GM18861 (cell line): ENCODE results near the gene TIAL1.
"Not testable (repeated sequence)": the region's sequence is repeated elsewhere in the genome, so short reads cannot be mapped to it uniquely, and the experiment has no call there.

Source experiments
- ATAC-seq: cut with Tn5 transposase; IDR thresholded peaks from one replicate; pipeline ENCODE4 v1.9.1; 2021; ENCODE audit not compliant: unreplicated experiment

The TIAL1 gene, protein sequence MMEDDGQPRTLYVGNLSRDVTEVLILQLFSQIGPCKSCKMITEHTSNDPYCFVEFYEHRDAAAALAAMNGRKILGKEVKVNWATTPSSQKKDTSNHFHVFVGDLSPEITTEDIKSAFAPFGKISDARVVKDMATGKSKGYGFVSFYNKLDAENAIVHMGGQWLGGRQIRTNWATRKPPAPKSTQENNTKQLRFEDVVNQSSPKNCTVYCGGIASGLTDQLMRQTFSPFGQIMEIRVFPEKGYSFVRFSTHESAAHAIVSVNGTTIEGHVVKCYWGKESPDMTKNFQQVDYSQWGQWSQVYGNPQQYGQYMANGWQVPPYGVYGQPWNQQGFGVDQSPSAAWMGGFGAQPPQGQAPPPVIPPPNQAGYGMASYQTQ

GRCh38 chr10:119596537-119597404 lies at the start of gene TIAL1:
Gene TIAL1, minus strand, starts transcription at chr10:119596964. Its CDS starts 499 bp downstream, at chr10:119596465.
- ATAC-seq = peak; percentile 86

- ATAC-seq = no peak
These were observed 48.2 kb upstream of the TIAL1 start for GRCh38 chr10:119644994-119645393.

- ATAC-seq = no peak
These were observed 47.5 kb upstream of the TIAL1 start for GRCh38 chr10:119644205-119644814.

GRCh38 chr10:119643306-119644204 lies 46.8 kb upstream of the TIAL1 start:
- ATAC-seq = no peak

- ATAC-seq = no peak
These were observed 45.9 kb upstream of the TIAL1 start for GRCh38 chr10:119642556-119643111.

GRCh38 chr10:119640875-119641526 lies 44.2 kb upstream of the TIAL1 start:
- ATAC-seq = no peak

- no peak for ATAC-seq
These were observed 43.6 kb upstream of the TIAL1 start for GRCh38 chr10:119640384-119640783.

DNA sequence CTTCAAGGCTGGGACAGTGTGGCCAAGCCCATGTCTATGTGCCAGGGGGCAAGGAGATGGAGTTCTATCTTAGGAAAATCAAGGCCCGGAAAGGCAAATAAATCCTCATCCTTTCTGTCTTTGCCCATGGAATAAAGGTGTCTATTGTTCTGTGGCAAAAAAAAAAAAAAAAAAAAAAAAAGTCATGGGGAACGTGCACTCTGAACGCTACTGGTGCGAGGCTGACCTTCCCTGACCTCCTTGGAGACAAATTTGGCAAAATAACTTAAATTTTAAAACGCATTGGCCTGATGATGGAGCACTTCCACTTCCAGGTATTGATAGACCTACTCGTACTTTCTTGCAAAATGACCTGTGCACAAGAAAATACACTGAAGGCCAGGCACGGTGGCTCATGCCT lies 42.2 kb upstream of the TIAL1 start:
- ATAC-seq = no peak

- no peak for ATAC-seq
These were observed 40.9 kb upstream of the TIAL1 start for GRCh38 chr10:119637631-119638030.

- no peak for ATAC-seq
These were observed 37.4 kb upstream of the TIAL1 start for GRCh38 chr10:119634219-119634544.

DNA sequence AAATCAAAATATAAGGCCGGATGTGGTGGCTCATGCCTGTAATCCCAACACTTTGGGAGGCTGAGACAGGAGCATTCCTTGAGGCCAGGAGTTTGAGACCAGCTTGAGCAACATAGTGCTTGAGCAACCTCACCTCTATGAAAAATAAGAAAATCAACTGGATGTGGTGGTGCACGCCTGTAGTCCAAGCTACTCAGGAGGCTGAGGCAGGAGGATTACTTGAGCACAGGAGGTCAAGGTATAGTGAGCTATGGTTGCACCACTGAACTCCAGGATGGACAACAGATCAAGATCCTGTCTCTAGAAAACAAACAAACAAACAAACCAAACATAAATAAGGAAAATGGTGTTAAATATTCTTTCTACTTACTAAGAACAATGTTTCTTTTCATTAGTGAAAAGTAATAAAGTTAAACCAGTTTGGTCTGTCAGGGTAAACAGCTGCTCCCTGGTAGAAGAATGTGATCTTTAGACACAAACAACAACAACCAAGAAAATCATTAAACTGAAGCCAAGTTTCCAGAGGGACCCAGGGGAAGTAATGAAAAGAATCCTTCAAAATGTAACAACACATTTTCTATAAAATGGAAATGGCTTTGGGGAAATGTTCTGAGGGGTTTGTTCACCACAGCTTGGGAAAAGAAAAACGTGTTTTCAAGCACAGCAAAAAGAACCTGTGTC lies 36.9 kb upstream of the TIAL1 start:
- no peak for ATAC-seq

DNA sequence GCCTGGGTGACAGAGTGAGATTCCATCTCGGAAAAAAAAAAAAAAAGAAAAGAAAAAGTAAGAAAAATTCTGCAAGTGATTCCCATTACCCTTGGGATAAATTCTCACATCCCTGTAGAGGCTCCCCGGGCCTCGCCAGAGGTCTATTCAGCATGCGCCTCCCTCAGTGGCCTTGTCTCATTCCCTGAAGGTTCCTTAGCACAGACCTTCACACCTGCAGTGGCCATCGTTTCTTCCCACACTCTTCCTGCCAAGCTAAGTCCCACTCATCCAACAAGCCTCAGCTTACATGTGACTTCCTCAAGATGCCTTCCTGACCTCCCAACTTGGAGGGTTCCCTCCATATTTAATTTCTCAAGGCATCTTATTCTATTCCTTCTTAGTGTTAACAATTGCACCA lies 33.5 kb upstream of the TIAL1 start:
- ATAC-seq = no peak

DNA sequence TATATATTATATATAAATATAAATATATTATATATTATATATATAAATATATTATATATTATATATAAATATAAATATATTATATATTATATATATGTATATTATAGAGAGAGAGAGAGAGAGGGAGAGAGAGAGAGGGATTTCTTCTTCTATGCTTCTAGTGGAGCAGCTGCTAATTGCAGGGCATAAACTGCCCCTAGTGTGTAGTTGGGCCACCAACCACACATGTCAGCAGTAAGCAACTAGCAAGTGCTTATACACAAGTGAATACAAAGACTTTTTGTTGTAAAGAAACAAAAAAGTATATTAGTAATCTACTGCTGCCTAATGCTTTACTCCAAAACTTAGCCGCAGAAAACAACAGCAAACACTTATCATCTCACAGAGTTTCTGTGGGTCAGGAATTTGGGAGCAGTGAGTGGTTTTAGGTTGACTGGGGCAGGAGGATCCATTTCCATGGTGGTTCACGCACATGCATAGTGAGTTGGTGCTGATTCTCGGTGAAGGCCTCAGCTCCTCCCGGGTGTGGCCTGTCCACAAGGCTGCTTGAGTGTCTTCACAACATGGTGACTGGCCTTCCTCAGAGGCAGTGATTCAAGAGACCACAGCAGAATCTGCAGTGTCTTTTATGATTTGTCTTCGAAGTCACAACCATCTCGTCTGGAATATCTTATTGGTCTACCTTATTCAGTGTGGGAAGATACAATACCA lies 29.0 kb upstream of the TIAL1 start:
- no peak for ATAC-seq

GRCh38 chr10:119621078-119621384 lies 24.3 kb upstream of the TIAL1 start:
- no peak for ATAC-seq

- no peak for ATAC-seq
These were observed 23.7 kb upstream of the TIAL1 start for GRCh38 chr10:119620241-119621077.

- not testable (repeated sequence) for ATAC-seq
These were observed 23.0 kb upstream of the TIAL1 start for GRCh38 chr10:119619811-119620210.

GRCh38 chr10:119619215-119619614 lies 22.5 kb upstream of the TIAL1 start:
- no peak for ATAC-seq
